Superior temporal gyrus (tissue), 1 donor: ENCODE results near the gene UGT1A7.
"Not testable (repeated sequence)": the region's sequence is repeated elsewhere in the genome, so short reads cannot be mapped to it uniquely, and the experiment has no call there.

Experiments
- DNase-seq: peaks from one replicate; pipeline ENCODE4 v3.0.0-alpha.2; 2016; ENCODE audit errors: extremely low spot score

The UGT1A7 gene

DNA sequence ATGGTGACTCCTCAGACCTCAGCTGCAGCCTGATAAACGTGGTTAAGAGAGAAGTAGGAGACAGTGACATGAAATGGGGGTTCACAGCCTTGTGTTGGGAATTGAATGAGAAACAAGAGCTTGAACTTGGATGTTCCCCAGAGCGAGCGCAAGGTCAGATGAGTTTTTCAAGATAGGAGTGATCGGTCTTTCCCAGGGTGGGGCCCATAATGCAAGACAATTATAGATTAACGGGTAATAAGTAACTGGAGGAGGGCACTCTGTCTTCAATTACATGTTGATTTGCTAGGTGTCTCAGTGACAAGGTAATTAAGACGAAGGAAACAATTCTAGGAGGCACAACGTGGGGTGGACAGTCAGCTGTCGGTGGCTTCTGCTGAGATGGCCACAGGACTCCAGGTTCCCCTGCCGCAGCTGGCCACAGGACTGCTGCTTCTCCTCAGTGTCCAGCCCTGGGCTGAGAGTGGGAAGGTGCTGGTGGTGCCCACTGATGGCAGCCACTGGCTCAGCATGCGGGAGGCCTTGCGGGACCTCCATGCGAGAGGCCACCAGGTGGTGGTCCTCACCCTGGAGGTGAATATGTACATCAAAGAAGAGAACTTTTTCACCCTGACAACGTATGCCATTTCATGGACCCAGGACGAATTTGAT, 31.0 kb downstream of the UGT1A7 start, which contains the start of gene UGT1A5:
UGT1A5 (plus strand) TSS at position 297 of the 651 bp plus-strand sequence; CDS start at position 382, 85 bp downstream.
- DNase-seq = no peak

DNA sequence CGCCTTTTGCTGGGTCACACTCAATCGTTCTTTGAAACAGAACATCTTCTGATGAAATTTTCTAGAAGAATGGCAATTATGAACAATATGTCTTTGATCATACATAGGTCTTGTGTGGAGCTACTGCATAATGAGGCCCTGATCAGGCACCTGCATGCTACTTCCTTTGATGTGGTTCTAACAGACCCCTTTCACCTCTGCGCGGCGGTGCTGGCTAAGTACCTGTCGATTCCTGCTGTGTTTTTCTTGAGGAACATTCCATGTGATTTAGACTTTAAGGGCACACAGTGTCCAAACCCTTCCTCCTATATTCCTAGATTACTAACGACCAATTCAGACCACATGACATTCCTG, 31.5 kb downstream of the UGT1A7 start:
- no peak for DNase-seq

DNA sequence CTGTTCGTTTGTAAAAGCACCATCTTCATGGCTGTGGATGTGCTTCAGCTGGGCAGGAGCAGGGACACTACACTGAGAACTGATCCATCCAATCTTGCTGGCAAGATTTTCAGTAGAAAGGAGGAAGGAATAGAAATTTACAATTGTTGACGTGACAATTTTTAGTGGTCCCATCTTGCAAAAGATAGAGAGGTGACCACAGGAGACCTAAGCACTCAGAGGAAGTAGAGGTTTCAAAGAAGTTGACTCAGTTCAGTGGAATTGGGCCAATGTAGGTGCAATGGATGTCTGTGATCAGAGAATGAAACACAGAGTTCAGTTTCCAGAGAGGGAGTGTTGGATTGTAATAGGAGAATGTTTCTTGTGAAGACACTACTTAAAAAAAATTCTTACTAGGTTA, 32.4 kb downstream of the UGT1A7 start:
- no peak for DNase-seq

DNA sequence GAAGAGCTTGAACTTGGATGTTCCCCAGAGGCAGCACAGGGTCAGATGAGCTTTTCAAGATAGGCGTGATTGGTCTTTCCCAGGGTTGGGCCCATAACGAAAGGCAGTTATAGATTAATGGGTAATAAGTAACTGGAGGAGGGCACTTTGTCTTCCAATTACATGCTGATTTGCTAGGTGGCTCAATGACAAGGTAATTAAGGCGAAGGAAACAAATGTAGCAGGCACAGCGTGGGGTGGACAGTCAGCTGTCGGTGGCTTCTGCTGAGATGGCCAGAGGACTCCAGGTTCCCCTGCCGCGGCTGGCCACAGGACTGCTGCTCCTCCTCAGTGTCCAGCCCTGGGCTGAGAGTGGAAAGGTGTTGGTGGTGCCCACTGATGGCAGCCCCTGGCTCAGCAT, 36.9 kb downstream of the UGT1A7 start, which contains the start of gene UGT1A4:
UGT1A4 (plus strand) TSS at position 185 of the 400 bp plus-strand sequence; CDS start at position 270, 85 bp downstream.
- DNase-seq = no peak

DNA sequence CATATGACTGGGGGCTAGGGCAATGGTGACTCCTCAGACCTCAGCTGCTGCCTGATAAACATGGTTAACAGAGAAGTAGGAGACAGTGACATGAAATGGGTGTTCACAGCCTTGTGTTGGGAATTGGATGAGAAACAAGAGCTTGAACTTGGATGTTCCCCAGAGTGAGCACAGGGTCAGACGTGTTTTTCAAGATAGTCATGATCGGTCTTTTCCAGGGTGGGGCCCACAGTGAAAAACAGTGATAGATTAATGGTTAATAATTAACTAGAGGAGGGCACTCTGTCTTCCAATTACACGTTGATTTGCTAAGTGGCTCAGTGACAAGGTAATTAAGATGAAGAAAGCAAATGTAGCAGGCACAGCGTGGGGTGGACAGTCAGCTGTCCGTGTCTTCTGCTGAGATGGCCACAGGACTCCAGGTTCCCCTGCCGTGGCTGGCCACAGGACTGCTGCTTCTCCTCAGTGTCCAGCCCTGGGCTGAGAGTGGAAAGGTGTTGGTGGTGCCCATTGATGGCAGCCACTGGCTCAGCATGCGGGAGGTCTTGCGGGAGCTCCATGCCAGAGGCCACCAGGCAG, 47.1 kb downstream of the UGT1A7 start, which contains the start of gene UGT1A3:
UGT1A3 (plus strand) TSS at position 320 of the 579 bp plus-strand sequence; CDS start at position 405, 85 bp downstream.
- DNase-seq = no peak

DNA sequence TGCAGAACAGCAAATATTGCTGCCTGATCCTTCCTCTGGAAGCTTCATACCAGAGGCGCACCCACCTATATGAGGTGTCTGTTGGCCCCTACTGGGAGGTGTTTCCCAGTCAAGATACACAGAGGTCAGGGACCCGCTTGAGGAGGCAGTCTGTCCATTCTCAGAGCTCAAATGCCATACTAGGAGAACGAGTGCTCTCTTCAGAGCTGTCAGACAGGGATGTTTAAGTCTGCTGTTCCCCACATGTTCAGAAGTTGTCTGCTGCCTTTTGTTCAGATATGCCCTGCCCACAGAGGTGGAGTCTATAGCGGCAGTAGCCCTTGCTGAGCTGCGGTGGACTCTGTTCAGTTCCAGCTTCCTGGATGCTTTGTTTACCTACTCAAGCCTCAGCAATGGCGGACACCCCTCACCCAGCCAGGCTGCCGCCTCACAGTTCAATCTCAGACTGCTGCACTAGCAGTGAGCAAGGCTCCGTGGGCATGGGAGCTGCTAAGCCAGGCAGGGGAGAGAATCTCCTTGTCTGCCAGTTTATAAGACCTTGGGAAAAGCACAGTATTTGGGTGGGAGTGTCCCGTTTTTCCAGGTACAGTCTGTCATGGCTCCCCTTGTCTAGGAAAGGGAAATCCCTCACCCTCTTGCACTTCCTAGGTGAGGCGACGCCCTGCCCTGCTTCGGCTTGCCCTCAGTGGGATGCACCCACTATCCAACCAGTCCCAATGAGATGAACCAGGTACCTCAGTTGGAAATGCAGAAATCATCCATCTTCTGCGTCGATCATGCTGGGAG, 55.4 kb downstream of the UGT1A7 start:
- not testable (repeated sequence) for DNase-seq

DNA sequence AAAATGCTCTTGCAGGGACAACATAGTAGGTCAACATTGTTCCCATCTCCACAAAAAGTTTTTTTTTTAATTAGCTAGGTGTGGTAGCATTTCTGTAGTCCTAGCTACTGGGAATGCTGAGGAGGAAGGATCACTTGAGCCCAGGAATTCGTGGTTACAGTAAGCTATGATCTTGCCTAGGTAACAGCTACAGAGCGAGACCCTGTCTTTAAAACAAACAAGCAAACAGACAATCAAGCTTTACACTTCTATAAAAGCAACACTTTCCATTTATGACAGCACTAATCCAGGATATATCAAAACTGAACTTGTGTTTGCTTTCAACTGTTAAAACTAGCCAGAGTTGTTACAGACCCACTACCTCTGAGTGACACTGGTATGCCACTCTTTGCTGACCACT, 59.2 kb downstream of the UGT1A7 start:
- DNase-seq = no peak

DNA sequence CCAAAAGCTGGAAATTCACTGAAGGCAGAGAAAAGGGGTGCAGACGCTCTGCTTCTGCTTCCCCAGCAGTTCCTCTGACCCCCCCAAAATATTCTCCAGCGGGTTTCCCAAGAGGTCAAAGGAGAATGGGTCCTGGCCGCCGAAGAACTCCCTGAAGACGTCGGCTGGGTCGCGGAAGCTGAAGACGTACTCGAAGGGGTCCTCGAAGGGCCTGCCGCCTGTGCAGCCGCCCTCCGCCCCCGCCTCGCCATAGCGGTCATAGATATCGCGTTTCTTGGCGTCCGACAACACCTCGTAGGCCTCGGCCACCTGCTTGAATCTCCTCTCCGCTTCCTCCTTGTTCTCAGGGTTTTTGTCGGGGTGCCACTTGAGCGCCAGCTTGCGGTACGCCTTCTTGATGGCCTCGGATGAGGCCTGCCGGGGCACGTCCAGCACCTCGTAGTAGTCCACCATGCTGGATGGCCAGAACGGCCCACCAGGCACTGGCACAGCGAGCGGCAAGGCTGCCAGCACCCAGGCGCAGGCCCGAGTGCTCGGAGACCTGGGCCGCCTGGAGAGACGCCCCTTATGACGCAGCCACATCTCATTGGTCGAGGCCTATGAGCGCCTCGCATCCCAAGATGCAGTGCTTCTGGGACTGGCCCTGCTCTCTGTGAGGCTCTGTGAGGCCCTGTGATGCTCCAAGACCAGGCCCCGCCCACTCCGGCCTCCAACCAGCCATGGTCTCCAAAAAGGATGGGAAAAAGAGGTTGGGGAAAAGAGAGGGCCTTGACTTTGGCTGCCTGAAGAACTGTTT, 62.0 kb downstream of the UGT1A7 start:
- DNase-seq = no peak

DNA sequence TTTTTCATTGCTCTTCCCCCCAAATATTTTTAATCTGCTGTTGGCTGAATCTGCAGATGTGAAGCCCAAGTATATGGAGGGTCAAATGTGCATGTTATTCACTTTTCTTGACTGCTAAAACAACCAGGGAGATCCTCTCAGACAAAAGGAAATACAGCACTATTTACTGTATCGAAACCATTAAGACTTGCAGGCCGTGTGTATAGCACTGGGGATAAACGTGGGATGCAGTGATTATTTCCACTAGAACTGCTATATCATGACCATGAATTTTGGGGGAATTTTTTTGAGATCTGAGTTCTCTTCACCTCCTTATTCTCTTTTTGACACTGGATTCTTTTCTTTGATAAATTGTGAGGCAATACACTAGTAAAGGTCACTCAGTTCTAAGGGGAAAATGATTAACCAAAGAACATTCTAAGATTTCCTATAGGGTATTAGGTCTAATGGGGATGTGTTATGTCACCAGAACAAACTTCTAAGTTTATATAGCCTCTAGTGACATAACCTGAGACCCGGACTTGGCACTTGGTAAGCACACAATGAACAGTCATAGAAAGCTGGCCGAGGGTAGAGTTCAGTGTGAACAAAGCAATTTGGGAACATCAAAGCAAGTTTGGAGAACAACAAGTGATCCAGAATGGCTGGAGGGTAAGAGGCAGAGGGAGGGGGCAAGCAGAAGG, 63.5 kb downstream of the UGT1A7 start:
- DNase-seq = no peak

DNA sequence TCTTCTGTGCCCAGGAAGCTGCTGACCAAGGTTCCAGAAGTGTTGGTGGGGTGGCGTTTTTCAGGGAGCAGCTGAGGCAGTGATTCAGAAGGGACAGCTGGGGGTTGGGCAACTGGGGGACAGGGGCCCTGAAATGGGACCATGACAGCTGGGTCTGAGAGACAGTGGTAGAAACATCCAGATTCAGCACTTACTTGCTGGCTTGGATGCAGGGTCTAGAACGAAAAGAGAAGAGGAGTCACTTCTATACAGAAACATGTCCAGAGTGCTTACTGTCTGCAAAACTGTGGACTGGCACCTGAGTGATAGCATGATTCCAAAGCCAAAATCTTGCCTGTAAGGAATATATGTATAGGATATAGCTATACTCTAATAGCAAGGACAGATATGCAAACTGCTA, 64.1 kb downstream of the UGT1A7 start:
- not testable (repeated sequence) for DNase-seq

DNA sequence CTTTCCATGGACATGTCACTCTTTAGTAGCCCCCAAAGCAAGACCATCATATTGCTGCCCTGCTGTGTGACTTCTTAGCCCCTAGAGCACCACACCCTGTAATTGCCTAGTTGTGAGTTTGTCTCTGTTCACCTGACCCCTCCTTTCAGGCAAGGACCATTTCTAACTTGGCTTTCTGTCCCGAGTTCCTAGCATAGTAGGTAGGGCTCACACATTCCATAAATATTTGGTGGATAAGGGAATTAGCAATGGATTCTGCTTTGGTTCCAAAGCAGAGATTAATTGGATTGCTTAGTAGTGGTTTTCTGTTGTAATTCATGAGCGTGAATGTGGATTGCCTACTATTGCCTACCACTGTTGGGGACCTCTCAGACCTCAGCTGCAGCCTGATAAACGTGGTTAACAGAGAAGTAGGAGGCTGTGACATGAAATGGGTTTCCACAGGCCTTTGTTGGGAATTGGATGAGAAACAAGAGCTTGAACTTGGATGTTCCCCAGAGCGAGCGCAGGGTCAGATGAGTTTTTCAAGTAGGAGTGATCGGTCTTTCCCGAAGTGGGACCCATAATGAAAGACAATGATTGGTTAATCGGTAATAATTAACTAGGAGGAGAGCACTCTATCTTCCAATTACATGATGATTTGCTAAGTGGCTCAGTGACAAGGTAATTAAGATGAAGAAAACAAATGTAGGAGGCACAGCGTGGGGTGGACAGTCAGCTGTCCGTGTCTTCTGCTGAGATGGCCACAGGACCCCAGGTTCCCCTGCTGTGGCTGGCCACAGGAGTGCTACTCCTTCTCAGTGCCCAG, 65.0 kb downstream of the UGT1A7 start:
- no peak for DNase-seq

DNA sequence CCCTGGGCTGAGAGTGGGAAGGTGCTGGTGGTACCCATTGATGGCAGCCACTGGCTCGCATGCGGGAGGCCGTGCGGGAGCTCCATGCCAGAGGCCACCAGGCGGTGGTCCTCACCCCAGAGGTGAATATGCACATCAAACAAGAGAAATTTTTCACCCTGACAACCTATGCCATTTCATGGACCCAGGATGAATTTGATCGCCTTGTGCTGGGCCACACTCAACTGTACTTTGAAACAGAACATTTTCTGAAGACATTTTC, 65.5 kb downstream of the UGT1A7 start:
- DNase-seq = no peak

DNA sequence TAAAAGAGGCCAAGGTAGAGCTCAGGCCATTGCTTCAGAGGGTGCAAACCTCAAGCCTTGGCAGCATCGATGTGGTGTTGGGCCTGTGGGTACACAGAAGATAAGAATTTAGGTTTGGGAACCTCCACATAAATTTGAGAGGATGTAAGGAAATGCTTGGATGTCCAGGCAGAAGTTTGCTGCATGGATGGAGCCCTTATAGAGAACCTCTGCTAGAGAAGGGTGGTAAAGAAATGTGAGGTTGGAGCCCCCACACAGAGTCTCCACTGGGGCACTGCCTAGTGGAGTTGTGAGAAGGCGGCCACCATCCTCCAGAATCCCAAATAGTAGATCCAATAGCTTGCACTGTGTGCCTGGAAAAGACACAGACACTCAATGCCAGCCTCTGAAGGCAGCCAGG, 69.0 kb downstream of the UGT1A7 start:
- DNase-seq = not testable (repeated sequence)

DNA sequence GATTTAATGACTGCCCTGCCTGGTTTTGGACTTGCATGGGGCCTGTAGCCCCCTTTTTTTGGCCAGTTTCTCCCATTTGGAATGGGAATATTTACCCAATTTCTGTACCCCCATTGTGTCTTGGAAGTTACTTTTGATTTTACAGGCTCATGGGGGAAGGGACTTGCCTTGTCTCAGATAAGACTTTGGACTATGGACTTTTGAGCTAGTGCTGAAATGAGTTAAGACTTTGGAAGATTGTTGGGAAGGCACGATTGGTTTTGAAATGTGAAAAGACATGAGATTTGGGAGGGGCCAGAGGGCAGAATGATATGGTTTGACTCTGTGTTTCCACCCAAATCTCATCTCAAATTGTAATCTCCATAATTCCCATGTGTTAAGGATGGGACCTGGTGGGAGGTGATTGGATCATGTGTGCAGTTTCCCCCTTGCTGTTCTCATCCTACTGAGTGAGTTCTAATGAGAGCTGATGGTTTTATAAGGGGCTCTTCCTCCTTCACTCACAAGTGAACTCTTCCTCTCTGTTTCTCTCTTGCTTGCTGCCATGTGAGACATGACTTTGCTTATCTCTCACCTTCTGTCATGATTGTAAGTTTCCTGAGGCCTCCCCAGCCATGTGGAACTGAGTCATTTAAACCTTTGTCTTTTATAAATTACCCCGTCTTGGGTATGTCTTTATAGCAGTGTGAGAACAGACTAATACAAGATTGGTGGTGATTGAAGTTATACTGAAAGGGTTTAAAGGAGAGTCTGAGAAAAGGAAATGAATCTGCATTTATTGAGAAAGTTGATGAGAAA, 69.7 kb downstream of the UGT1A7 start:
- not testable (repeated sequence) for DNase-seq

DNA sequence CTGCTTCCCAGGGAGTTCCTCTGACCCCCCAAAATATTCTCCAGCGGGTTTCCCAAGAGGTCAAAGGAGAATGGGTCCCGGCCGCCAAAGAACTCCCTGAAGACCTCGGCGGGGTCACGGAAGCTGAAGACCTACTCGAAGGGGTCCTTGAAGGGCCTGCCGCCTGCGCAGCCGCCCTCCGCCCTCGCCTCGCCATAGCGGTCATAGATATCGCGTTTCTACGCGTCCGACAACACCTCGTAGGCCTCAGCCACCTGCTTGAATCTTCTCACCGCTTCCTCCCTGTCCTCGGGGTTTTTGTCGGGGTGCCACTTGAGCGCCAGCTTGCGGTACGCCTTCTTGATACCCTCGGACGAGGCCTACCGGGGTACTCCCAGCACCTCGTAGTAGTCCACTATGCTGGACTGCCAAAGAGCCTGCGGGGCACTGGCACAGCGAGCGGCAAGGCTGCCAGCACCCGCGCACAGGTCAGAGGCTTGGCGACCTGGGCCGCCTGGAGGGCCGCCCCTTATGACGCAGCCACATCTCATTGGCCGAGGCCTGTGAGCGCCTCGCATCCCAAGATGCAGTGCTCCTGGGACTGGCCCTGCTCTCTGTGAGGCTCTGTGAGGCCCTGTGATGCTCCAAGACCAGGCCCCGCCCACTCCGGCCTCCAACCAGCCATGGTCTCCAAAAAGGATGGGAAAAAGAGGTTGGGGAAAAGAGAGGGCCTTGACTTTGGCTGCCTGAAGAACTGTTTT, 73.3 kb downstream of the UGT1A7 start:
- DNase-seq = no peak

DNA sequence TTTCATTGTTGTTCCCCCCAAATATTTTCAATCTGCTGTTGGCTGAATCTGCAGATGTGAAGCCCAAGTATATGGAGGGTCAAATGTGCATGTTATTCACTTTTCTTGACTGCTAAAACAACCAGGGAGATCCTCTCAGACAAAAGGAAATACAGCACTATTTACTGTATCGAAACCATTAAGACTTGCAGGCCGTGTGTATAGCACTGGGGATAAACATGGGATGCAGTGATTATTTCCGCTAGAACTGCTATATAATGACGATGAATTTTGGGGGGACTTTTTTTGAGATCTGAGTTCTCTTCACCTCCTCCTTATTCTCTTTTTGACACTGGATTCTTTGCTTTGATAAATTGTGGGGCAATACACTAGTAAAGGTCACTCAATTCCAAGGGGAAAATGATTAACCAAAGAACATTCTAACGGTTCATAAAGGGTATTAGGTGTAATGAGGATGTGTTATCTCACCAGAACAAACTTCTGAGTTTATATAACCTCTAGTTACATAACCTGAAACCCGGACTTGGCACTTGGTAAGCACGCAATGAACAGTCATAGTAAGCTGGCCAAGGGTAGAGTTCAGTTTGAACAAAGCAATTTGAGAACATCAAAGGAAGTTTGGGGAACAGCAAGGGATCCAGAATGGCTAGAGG, 74.9 kb downstream of the UGT1A7 start:
- DNase-seq = no peak

DNA sequence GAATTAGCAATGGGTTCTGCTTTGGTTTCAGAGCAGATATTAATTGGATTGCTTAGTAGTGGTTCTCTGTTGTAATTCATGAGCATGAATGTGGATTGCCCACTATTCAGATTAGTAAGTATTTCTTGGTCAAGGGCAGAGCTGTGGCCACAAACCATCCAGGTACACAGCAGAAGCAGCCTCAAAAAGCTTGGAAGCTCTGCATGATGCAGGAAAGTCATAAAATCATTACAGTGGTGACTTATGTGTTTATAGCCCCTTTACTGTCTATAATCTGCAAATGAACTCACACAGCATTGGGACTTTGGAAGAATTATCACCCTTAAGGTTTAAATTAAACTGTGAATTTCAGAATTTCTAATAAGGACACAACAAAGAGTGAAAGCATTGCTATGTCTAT, 76.4 kb downstream of the UGT1A7 start:
- no peak for DNase-seq

DNA sequence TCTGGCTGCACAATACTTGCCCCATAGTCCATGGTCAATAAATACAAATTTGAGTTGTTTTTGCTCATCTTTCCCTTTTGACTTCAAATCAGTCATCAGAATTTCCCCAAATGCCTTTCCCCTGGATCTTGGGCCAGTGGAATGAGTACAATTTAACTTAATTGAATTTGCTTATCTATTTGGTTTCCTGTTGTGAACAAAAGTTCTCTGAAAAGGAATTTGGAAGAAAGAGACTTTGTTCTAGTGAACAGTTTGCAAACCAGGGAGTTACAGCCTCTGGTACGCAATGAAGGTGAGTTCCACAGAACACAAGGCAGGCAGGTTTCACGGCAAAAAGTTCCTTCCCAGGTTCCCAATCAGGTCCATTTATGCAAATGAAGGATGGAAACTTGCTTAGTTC, 77.1 kb downstream of the UGT1A7 start:
- no peak for DNase-seq

DNA sequence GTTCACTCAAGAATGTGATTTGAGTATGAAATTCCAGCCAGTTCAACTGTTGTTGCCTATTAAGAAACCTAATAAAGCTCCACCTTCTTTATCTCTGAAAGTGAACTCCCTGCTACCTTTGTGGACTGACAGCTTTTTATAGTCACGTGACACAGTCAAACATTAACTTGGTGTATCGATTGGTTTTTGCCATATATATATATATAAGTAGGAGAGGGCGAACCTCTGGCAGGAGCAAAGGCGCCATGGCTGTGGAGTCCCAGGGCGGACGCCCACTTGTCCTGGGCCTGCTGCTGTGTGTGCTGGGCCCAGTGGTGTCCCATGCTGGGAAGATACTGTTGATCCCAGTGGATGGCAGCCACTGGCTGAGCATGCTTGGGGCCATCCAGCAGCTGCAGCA, 78.3 kb downstream of the UGT1A7 start, which contains the start of gene UGT1A1:
UGT1A1 (plus strand) TSS at position 228 of the 400 bp plus-strand sequence; CDS start at position 246, 18 bp downstream.
- no peak for DNase-seq
